ENCODE results near the gene WDR7.

- TF ChIP-seq POLR2A (IDR thresholded peaks at IDR 0.05) (no peak), CTCF (IDR thresholded peaks at IDR 0.05) (no peak)
Measured at GRCh38 chr18:56891870-56892269, 240.7 kb downstream of the WDR7 start.

Measured in prostate gland (tissue), 2 donors.